ENCODE data around the gene MT2A.

DNA sequence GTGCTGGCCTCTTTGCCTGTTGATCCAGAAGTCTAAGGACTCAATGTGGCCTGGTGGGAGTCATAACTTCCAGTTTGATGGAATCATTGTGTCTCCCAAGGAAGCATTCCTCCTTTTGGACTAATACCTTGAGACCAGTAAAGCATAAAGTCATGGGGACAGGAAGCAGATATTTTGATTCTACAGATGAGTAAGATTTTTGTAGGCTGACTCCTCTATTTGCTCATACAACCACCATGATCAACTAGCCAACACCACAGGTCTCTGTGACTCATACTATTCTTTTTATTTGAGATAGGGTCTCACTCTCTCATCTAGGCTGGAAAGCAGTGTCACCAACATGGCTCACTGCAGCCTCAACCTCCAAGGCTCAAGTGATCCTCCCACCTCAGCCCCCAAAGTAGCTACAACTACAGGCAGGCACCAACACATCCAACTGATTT lies 6.2 kb downstream of the MT2A start:
- TF ChIP-seq, protein P1, sequence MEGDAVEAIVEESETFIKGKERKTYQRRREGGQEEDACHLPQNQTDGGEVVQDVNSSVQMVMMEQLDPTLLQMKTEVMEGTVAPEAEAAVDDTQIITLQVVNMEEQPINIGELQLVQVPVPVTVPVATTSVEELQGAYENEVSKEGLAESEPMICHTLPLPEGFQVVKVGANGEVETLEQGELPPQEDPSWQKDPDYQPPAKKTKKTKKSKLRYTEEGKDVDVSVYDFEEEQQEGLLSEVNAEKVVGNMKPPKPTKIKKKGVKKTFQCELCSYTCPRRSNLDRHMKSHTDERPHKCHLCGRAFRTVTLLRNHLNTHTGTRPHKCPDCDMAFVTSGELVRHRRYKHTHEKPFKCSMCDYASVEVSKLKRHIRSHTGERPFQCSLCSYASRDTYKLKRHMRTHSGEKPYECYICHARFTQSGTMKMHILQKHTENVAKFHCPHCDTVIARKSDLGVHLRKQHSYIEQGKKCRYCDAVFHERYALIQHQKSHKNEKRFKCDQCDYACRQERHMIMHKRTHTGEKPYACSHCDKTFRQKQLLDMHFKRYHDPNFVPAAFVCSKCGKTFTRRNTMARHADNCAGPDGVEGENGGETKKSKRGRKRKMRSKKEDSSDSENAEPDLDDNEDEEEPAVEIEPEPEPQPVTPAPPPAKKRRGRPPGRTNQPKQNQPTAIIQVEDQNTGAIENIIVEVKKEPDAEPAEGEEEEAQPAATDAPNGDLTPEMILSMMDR (IDR thresholded peaks at IDR 0.05): no peak
- TF ChIP-seq POLR2A (IDR thresholded peaks at IDR 0.05; ENCODE audit: low read depth) (no peak), EP300 (IDR thresholded peaks at IDR 0.05) (no peak)
